GM12878 (cell line): ENCODE measurements around the gene NFE2L2. TPM values are rescaled to one million over a fixed set of nuclear protein-coding genes. Genes with fewer than 3 reads are reported as not detected.

Source experiments
- ATAC-seq: fragments of 200-7000 bp; cut with Tn5 transposase; 3 replicates; pipeline ENCODE4 v1.9.1; 2020; ENCODE audit warnings: mild to moderate bottlenecking, moderate library complexity
- BruUV-seq: library from RNA; stranded (reverse); fragments of 400-500 nt; replicated peaks from 2 replicates; lab custom pipeline; 2021; lab: Mats Ljungman, UMichigan
- CTCF ChIA-PET: fragments of 300-600 bp; sonication (Branson Sonifier 250); formaldehyde crosslinking; extraction: SDS; loops from one replicate; lab custom pipeline; 2021; ENCODE audit warnings: inconsistent platforms; lab: Yijun Ruan, JAX
- POLR2A ChIA-PET: fragments of 350-600 bp; formaldehyde crosslinking; extraction: SDS; loops from one replicate; lab custom pipeline; 2021; ENCODE audit warnings: inconsistent platforms; lab: Charles Lee
- RAD21 ChIA-PET: fragments of 300-600 bp; sonication (Branson Sonifier 250); formaldehyde crosslinking; loops from one replicate; lab custom pipeline; 2023; ENCODE audit warnings: antibody characterized with exemption; ENCODE audit not compliant: unreplicated experiment; lab: Charles Lee
- SMC1A ChIA-PET: fragments of 300-600 bp; sonication (Branson Sonifier 250); formaldehyde crosslinking; loops from one replicate; lab custom pipeline; 2023; ENCODE audit not compliant: unreplicated experiment, uncharacterized antibody; lab: Charles Lee
- DNase-seq: peaks from one replicate; pipeline ENCODE4 v3.0.0-alpha.2; 2011; ENCODE audit warnings: low read depth, low spot score
- FAIRE-seq: peaks from 3 replicates; lab custom pipeline; 2011; peaks lifted over from hg19 to GRCh38; lab: Jason Lieb, UNC
- H2AFZ ChIP-seq: 2 replicates; pipeline ENCODE4 v1.6.0; 2011; ENCODE audit warnings: low read depth, low read length, control low read depth; ENCODE audit not compliant: control insufficient read depth
- H3K27ac ChIP-seq: 2 replicates; pipeline ENCODE4 v1.5.1; 2011; ENCODE audit warnings: control low read depth; ENCODE audit not compliant: control insufficient read depth, insufficient read depth
- H3K27me3 ChIP-seq, 2 experiments: replicated peaks in 1 of 2; 2 replicates each; pipeline versions ENCODE4 v1.6.0 to v1.6.1; 2011; ENCODE audit warnings: low read length in 1 of 2; ENCODE audit not compliant: control insufficient read depth in 2 of 2, insufficient read depth in 2 of 2
- H3K36me3 ChIP-seq, 2 experiments: 2 replicates each; pipeline ENCODE4 v1.5.1; 2011; ENCODE audit warnings: low read length in 1 of 2; ENCODE audit not compliant: control insufficient read depth in 2 of 2, insufficient read depth in 2 of 2
- H3K4me1 ChIP-seq: 2 replicates; pipeline ENCODE4 v1.6.1; 2011; ENCODE audit warnings: mild to moderate bottlenecking, low read length, moderate library complexity, mixed read lengths; ENCODE audit not compliant: control insufficient read depth, insufficient read depth
- H3K4me2 ChIP-seq: 2 replicates; pipeline ENCODE4 v1.6.0; 2011; ENCODE audit warnings: control low read depth; ENCODE audit not compliant: control insufficient read depth, insufficient read depth
- H3K4me3 ChIP-seq: fragments of 200-600 bp; sonication (generic); 2 replicates; pipeline ENCODE4 v1.5.1; 2016
- H3K79me2 ChIP-seq: 2 replicates; pipeline ENCODE4 v1.6.0; 2011; ENCODE audit warnings: low read length; ENCODE audit not compliant: control insufficient read depth, insufficient read depth
- H3K9ac ChIP-seq: 2 replicates; pipeline ENCODE4 v1.8.0; 2011; ENCODE audit warnings: low read length, control low read depth, mixed read lengths; ENCODE audit not compliant: control insufficient read depth, insufficient read depth
- H3K9me3 ChIP-seq: replicated peaks from 3 replicates; pipeline ENCODE4 v1.5.1; 2011; ENCODE audit warnings: mild to moderate bottlenecking, low read length; ENCODE audit not compliant: control insufficient read depth, insufficient read depth
- H4K20me1 ChIP-seq: 2 replicates; pipeline ENCODE4 v1.6.0; 2011; ENCODE audit not compliant: control insufficient read depth, insufficient read depth
- BMI1 ChIP-seq: fragments of 450-650 bp; IDR thresholded peaks from 2 replicates; pipeline ENCODE4 v1.6.1; 2016; ENCODE audit warnings: mild to moderate bottlenecking, moderate library complexity, borderline replicate concordance
- MTA3 ChIP-seq: IDR thresholded peaks from 2 replicates; pipeline ENCODE4 v1.6.1; 2012; ENCODE audit warnings: low read length, inconsistent platforms, borderline replicate concordance
- POU2F2 ChIP-seq: IDR thresholded peaks from 3 replicates; pipeline ENCODE4 v1.6.1; 2011; ENCODE audit warnings: low read depth, mild to moderate bottlenecking, low read length, borderline replicate concordance
- RAD51 ChIP-seq: fragments of 450-650 bp; IDR thresholded peaks from 2 replicates; pipeline ENCODE4 v1.6.1; 2016; ENCODE audit warnings: moderate library complexity, mild to moderate bottlenecking, inconsistent platforms
- SPI1 ChIP-seq: IDR thresholded peaks from 2 replicates; pipeline ENCODE4 v1.6.1; 2011; ENCODE audit warnings: low read depth, mild to moderate bottlenecking, low read length, moderate library complexity, borderline replicate concordance; ENCODE audit not compliant: insufficient read depth
- WGBS: methylation state at CpG from one replicate; pipeline ENCODE4 v1.1.6; 2016; ENCODE audit warnings: low lambda C conversion rate; ENCODE audit not compliant: insufficient replicate concordance, insufficient coverage; ENCODE audit errors: missing lambda C conversion rate; 5-methylcytosine and 5-hydroxymethylcytosine counted together
- in situ Hi-C: fragments of 300-500 bp; cut with MboI; formaldehyde crosslinking; loops from 9 replicates; pipeline ENCODE4 v1.14.3; 2018; ENCODE audit warnings: mixed read lengths
- intact Hi-C: fragments of 100-400 bp; cut with micrococcal nuclease; formaldehyde crosslinking; loops from one replicate; pipeline ENCODE4 v1.14.2; 2022; ENCODE audit not compliant: unreplicated experiment
- polyA plus RNA-seq, 11 experiments: library from polyadenylated mRNA; depleted of rRNA in 4 of 11; unstranded in 6 of 11; stranded (reverse) in 5 of 11; fragments of >200 nt; fragmentation: Nextera tagmentation in 4 of 11; fragmentation: Illumina TruSeq in 1 of 11; extraction: Ambion mirVana in 4 of 11; extraction: Trizol in 1 of 11; gene quantifications; 1 replicate in 1 of 11; 2 replicates in 10 of 11; pipeline versions ENCODE4 v1.2.1 to v1.2.3, GENCODE V29; 2011 to 2016; ENCODE audit warnings: inconsistent platforms in 2 of 11, missing spikeins in 2 of 11, low read depth in 1 of 11
- total RNA-seq, 4 experiments: library from RNA; depleted of rRNA in 3 of 4; stranded (reverse); fragments of >200 nt in 3 of 4; fragmentation: Illumina TruSeq in 1 of 4; extraction: Trizol in 1 of 4; gene quantifications; 2 replicates each; pipeline versions ENCODE4 v1.2.1 to v1.2.3, GENCODE V29; 2013 to 2021
- TF ChIP-seq, protein P1 (sequence below): fragments of 450-650 bp; IDR thresholded peaks from 2 replicates; pipeline ENCODE4 v1.6.1; 2017; ENCODE audit warnings: mild to moderate bottlenecking, moderate library complexity
- TF ChIP-seq, protein P2 (sequence below): fragments of 450-650 bp; formaldehyde crosslinking; IDR thresholded peaks from 2 replicates; pipeline ENCODE4 v1.5.0; 2022; ENCODE audit warnings: mild to moderate bottlenecking, missing genetic modification characterization

NFE2L2 gene
- total and polyA plus RNA-seq, 10 of the 15 experiments (the other 5 are each of a cell fraction or from before 2014, with no cell fraction given), result 18.4 to 69.8 (median 37.1) TPM

DNA sequence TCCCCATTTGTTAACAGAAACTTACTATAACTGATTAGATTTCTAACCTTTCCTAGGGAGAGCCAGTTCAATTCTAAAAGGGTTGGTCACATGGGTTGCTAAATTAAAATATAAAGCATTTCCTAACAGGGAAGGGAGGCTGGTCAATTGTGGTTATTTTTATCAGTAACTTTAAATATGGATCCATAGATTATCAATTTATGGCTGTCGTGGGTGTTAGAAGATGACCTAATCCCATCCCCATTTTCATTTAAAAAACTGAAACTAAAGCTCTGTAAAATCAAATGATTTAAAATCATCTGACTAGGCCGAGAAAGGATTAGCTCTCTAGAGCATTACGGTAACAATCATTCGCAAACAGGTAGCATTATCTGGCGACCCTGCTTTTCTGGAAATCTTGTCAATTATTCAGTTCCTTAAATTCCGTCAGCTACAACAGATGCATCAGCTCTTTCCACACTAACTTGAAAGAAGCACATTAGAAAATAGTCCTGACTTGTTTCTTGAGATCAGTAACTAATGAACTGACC is 52.9 kb downstream of the NFE2L2 start:
- Histone ChIP-seq H3K27me3 (no peaks in the 10 kb centered on the region), H2AFZ (no peak overlapping the region; the same call in none of the 2 replicates), H3K4me1 (peaks cover 10% of the 10 kb centered on the region), H3K9ac (peak overlapping the region; percentile 98), H3K27ac (peak overlapping the region; percentile 100)
- RAD21 ChIA-PET, result interaction anchor here (0.7 to 1.7 kb wide), 8 partner anchors 13 to 182 kb away, joined by 3 to 31 read pairs (median 8); partner anchors contain the start of gene NFE2L2
- no peak for FAIRE-seq
- TF ChIP-seq, protein P1, sequence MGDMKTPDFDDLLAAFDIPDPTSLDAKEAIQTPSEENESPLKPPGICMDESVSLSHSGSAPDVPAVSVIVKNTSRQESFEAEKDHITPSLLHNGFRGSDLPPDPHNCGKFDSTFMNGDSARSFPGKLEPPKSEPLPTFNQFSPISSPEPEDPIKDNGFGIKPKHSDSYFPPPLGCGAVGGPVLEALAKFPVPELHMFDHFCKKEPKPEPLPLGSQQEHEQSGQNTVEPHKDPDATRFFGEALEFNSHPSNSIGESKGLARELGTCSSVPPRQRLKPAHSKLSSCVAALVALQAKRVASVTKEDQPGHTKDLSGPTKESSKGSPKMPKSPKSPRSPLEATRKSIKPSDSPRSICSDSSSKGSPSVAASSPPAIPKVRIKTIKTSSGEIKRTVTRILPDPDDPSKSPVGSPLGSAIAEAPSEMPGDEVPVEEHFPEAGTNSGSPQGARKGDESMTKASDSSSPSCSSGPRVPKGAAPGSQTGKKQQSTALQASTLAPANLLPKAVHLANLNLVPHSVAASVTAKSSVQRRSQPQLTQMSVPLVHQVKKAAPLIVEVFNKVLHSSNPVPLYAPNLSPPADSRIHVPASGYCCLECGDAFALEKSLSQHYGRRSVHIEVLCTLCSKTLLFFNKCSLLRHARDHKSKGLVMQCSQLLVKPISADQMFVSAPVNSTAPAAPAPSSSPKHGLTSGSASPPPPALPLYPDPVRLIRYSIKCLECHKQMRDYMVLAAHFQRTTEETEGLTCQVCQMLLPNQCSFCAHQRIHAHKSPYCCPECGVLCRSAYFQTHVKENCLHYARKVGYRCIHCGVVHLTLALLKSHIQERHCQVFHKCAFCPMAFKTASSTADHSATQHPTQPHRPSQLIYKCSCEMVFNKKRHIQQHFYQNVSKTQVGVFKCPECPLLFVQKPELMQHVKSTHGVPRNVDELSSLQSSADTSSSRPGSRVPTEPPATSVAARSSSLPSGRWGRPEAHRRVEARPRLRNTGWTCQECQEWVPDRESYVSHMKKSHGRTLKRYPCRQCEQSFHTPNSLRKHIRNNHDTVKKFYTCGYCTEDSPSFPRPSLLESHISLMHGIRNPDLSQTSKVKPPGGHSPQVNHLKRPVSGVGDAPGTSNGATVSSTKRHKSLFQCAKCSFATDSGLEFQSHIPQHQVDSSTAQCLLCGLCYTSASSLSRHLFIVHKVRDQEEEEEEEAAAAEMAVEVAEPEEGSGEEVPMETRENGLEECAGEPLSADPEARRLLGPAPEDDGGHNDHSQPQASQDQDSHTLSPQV, result no peak
- peak; percentile 27; the same call in 1 of the 2 replicates for TF ChIP-seq RAD51
- peak; percentile 41; the same call in 1 of the 2 replicates for TF ChIP-seq SPI1
- TF ChIP-seq BMI1, result 0 out of 2 replicates have a peak, but pooled peaks have one; percentile 5
- peak; percentile 36 for TF ChIP-seq MTA3
- TF ChIP-seq, protein P2, sequence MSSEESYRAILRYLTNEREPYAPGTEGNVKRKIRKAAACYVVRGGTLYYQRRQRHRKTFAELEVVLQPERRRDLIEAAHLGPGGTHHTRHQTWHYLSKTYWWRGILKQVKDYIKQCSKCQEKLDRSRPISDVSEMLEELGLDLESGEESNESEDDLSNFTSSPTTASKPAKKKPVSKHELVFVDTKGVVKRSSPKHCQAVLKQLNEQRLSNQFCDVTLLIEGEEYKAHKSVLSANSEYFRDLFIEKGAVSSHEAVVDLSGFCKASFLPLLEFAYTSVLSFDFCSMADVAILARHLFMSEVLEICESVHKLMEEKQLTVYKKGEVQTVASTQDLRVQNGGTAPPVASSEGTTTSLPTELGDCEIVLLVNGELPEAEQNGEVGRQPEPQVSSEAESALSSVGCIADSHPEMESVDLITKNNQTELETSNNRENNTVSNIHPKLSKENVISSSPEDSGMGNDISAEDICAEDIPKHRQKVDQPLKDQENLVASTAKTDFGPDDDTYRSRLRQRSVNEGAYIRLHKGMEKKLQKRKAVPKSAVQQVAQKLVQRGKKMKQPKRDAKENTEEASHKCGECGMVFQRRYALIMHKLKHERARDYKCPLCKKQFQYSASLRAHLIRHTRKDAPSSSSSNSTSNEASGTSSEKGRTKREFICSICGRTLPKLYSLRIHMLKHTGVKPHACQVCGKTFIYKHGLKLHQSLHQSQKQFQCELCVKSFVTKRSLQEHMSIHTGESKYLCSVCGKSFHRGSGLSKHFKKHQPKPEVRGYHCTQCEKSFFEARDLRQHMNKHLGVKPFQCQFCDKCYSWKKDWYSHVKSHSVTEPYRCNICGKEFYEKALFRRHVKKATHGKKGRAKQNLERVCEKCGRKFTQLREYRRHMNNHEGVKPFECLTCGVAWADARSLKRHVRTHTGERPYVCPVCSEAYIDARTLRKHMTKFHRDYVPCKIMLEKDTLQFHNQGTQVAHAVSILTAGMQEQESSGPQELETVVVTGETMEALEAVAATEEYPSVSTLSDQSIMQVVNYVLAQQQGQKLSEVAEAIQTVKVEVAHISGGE (CRISPR knock-in tag), result no peak
- TF ChIP-seq POU2F2, result no peak
- TF ChIP-seq, all 136 proteins: peak for 4
- H4K20me1 ChIP-seq, result peaks cover 11% of the 10 kb centered on the region
- ATAC-seq (no peak), DNase-seq (no peak)
- peaks cover 0 to 11% of the 10 kb centered on the region in 2 experiments; a peak in 3 of 4 replicates for H3K36me3 ChIP-seq
- under 1% methylated on average over 6 of the region's 6 CpGs for WGBS
- in situ Hi-C loops, result loop anchor here (5.0 kb wide), 1 partner anchor 44 kb away; no protein-coding TSS in a partner anchor
- no peaks in the 10 kb centered on the region; the same call in 2 of the 3 replicates for H3K9me3 ChIP-seq
- intact Hi-C loops, result loop anchor here (1.0 kb wide), 1 partner anchor 45 kb away; no protein-coding TSS in a partner anchor
- ChIA-PET SMC1A (interaction anchor here (0.8 to 1.7 kb wide), 15 partner anchors 11 to 54 kb away, joined by 3 to 25 read pairs (median 4); no protein-coding TSS in a partner anchor), CTCF (interaction anchor here (0.9 to 1.7 kb wide), 5 partner anchors 10 to 74 kb away, joined by 3 to 24 read pairs (median 9); no protein-coding TSS in a partner anchor), POLR2A (interaction anchor here (0.8 to 1.7 kb wide), 12 partner anchors 15 to 430 kb away, joined by 3 to 31 read pairs (median 6); partner anchors contain the start of gene NFE2L2)
- H3K4me3 ChIP-seq, result peak overlapping the region; percentile 74
- peak overlapping the region; percentile 91 for H3K4me2 ChIP-seq
- peaks cover 57% of the 10 kb centered on the region for H3K79me2 ChIP-seq
- BruUV-seq, result TSS peak; percentile 98
